ENCODE data around the gene HERC5.

DNA sequence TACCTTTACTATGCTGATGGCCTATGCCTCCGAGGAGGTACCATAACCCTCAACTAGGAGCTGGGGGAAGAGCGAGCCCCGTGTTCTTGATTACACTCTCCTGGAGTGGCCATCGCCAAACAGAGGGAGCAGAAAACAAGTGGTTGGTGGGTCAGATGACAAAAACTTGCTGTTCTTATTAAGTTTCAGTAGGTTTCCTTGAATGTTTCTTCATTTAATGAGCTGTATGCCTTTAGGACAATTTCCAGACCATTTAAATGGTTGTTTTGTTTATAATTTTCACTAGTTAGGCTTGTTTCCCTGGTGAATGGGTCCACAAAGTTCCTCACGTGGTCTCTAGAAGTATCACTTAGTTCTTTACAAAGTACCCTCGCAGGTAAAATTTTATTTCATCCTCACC is 62.0 kb downstream of the HERC5 start:
- TF ChIP-seq SMC3 (conservative IDR thresholded peaks at IDR 0.05; ENCODE audit: poor library complexity) (no peak), EZH2 (IDR thresholded peaks at IDR 0.05; ENCODE audit: borderline replicate concordance, insufficient read depth, low read length, poor library complexity, severe bottlenecking) (no peak), RAD21 (conservative IDR thresholded peaks at IDR 0.05) (no peak), TAF1 (IDR thresholded peaks at IDR 0.05; ENCODE audit: low read depth) (no peak)
- TF ChIP-seq, protein P1, sequence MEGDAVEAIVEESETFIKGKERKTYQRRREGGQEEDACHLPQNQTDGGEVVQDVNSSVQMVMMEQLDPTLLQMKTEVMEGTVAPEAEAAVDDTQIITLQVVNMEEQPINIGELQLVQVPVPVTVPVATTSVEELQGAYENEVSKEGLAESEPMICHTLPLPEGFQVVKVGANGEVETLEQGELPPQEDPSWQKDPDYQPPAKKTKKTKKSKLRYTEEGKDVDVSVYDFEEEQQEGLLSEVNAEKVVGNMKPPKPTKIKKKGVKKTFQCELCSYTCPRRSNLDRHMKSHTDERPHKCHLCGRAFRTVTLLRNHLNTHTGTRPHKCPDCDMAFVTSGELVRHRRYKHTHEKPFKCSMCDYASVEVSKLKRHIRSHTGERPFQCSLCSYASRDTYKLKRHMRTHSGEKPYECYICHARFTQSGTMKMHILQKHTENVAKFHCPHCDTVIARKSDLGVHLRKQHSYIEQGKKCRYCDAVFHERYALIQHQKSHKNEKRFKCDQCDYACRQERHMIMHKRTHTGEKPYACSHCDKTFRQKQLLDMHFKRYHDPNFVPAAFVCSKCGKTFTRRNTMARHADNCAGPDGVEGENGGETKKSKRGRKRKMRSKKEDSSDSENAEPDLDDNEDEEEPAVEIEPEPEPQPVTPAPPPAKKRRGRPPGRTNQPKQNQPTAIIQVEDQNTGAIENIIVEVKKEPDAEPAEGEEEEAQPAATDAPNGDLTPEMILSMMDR (IDR thresholded peaks at IDR 0.05; ENCODE audit: poor library complexity, severe bottlenecking), result no peak
- TF ChIP-seq, protein P2, sequence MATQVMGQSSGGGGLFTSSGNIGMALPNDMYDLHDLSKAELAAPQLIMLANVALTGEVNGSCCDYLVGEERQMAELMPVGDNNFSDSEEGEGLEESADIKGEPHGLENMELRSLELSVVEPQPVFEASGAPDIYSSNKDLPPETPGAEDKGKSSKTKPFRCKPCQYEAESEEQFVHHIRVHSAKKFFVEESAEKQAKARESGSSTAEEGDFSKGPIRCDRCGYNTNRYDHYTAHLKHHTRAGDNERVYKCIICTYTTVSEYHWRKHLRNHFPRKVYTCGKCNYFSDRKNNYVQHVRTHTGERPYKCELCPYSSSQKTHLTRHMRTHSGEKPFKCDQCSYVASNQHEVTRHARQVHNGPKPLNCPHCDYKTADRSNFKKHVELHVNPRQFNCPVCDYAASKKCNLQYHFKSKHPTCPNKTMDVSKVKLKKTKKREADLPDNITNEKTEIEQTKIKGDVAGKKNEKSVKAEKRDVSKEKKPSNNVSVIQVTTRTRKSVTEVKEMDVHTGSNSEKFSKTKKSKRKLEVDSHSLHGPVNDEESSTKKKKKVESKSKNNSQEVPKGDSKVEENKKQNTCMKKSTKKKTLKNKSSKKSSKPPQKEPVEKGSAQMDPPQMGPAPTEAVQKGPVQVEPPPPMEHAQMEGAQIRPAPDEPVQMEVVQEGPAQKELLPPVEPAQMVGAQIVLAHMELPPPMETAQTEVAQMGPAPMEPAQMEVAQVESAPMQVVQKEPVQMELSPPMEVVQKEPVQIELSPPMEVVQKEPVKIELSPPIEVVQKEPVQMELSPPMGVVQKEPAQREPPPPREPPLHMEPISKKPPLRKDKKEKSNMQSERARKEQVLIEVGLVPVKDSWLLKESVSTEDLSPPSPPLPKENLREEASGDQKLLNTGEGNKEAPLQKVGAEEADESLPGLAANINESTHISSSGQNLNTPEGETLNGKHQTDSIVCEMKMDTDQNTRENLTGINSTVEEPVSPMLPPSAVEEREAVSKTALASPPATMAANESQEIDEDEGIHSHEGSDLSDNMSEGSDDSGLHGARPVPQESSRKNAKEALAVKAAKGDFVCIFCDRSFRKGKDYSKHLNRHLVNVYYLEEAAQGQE (IDR thresholded peaks at IDR 0.05; ENCODE audit: borderline replicate concordance), result no peak

Data from neural cell (in vitro differentiated cells).